ENCODE results near the gene COPG1.

The COPG1 gene

GRCh38 chr3:129313665-129314385 lies 64.4 kb downstream of the COPG1 start:
- in situ Hi-C loops (cut with MboI; ENCODE audit: low sequenced_read_pairs) = no loop called here

DNA sequence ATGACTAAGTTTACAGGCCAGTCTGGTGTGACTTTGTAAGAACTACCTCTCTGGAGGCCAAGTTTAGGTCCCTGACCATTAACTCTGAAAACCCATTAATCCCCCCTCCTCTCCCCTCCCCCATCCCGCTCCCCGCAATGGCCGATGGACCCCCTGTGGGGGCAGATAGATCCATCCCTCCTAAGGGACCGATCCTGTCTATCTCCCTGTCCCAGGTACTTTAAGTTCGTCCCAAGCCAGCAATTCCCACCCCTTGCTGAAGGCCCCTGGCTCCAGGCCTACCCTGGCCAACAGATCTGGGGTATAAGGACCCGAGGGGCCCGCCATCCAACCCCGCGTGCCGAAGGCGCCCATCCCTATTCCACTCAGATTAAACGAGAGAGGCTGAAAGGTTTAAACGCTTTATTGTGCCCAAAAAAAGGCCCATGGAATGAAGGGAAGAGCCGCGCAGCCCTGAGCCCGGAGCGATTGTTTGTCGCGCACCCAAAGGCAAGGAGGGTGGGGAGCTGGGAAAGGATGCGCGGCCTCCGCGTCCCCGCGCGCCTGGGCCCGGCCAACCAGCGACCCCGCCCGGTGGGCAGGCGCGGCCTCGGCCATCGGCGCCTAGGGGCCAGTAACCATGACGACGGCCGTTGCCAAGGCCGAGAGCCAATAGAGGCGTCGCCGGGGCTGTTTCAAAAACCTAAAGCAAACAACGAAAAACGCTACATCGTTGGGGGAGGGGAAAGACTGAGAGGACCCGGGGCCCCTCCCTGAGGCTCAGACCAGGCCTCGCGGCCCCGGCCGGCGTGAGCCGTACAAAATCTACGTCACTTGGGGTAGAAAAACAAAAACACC lies 65.2 kb downstream of the COPG1 start:
- in situ Hi-C loops (cut with MboI; ENCODE audit: low sequenced_read_pairs) = no loop called here

DNA sequence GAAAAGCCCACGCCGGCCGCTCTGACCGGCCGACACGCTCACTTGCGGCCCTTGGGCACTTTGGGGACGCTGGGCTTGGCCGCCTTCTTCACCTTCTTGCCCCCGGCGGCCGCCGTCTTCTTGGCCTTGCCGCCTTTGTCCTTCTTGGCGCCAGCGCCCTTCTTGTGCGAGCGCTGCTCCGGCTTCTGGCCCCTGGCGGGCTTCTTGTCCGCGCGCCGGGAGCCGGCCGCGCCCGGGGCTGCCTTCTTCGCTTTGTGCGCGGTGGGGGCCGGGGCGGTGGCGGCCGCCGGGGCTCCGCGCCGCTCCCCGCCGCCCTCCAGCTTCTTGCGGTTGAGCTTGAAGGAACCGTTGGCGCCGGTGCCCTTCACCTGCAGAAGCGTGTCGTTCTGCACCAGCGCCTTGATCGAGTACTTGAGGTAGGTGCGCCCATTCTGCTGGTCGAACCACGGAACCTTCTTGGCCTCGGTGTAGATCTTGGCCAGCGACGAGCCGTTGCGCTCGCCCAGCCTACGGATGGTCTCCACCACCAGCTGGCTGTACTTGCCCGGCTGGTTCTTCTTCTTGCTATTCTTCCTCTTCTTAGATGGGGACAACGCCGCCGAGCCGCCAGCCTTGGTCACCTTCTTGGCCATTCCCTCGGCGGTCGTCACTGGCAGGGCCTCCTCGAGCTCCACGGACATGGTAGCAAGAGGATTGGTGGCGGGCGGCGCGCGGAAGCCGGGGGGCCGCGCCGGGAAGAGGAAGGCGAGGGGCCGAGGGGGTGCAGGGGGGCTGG lies 66.0 kb downstream of the COPG1 start:
- in situ Hi-C loops (cut with MboI; ENCODE audit: low sequenced_read_pairs) = no loop called here

DNA sequence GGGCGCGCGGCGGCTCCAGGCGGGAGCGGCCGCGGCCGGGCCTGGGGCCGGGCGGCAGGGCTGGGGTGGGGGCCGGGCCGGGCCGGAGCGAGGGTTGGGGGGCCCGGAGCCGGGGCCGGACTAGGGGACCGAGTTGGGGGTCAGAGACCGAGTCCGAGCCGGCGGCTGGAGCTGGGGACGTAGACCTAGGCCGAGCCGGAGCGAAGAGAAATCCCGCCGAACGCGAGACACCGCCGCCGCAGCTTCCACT lies 66.5 kb downstream of the COPG1 start:
- in situ Hi-C loops (cut with MboI; ENCODE audit: low sequenced_read_pairs) = no loop called here

DNA sequence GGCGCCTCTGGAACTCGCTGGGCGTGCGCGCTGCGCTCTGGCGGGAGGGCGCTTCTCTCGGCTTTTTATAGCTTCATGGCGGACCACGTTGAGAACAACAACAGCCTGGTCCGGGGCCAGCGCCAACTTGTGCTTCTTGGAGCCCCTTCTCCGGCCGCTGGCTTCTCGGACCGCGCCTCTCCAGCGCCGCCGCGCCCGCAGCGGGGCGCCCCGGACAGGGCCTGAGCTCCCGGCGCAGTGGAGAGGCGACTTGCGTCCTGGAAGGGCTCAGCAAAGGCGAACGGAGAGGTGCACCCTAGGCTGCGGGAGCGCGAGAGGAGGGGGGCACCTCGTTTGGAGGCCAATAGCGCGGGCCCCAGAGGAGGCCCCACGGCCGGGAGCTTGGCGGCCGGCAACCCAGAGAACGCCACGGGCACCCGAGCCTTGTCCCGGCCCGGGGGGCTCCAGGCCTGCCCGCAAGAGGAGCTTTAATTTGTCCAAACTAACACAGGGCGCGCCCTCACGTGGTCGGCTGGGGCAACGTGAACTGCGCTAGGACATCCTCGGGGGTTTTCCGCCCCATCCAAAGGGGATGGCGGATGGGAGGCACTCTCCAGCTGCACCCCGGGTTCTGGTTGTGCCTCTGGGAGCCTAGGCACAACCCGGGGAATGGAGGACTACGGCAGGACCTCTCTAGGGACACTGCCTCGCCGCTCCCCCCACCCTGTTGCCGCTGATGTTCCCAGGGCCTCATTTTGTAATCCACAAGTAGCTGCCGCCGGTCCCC lies 67.0 kb downstream of the COPG1 start:
- in situ Hi-C loops (cut with MboI; ENCODE audit: low sequenced_read_pairs) = no loop called here

DNA sequence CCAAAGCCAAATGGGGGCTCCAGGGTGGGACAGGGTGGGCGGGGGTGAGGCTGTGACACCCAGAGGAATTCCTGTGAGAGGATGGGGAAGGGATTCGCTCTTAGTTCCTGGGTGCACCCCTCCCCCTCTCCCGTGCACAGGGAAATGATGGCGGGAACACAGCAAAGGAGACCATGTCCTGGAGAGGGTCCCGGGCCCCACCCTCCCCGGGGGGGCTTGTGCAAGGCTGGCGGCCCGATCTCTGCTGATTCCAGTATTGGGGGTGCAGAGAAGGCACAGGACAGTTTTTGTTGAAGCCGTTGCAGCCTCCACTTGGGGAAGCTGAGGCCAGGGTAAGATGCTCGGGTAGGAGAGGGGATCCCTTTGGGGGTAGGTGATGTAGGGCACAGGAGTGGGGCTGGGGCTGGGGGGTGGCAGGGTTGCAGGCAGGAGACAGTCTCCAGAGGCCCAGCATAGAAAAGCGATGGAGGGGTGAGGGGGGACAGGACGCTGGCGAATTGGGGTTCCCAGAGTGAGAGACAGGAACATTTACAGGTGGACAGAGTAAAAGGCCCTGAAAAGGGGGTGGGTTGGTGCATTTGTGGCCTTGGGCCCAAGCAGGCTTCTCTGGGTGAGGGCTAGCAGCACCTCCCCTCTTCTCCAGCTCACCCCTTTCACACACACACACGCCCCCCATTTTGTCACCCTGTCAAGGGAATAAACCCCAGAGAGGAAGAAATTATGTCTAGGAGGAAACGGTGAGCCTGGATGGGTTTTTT lies 67.8 kb downstream of the COPG1 start:
- in situ Hi-C loops (cut with MboI; ENCODE audit: low sequenced_read_pairs) = no loop called here

GRCh38 chr3:129317848-129318247 lies 68.4 kb downstream of the COPG1 start:
- in situ Hi-C loops (cut with MboI; ENCODE audit: low sequenced_read_pairs) = no loop called here

GRCh38 chr3:129318921-129319320 lies 69.5 kb downstream of the COPG1 start:
- in situ Hi-C loops (cut with MboI; ENCODE audit: low sequenced_read_pairs) = no loop called here

DNA sequence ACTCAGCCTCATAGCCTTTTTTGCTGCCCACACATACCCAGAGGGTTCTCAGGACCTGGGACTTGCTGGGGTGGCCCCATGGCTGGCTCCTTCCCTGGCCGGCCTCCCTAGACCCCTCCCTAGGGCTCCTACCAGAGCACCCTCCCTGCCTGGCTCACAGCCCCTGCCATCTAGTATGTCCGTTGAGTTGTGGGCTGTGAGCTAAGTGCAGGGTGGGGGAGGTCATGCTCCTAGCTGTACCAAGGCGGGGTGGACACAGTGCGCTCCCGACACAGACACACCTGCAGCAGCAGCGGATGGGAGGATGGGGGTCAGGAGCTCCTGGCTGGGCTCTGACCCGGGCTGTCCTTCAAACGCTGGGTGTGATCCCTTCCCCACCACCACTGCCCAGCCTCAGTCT lies 70.9 kb downstream of the COPG1 start:
- in situ Hi-C loops (cut with MboI; ENCODE audit: low sequenced_read_pairs) = no loop called here

DNA sequence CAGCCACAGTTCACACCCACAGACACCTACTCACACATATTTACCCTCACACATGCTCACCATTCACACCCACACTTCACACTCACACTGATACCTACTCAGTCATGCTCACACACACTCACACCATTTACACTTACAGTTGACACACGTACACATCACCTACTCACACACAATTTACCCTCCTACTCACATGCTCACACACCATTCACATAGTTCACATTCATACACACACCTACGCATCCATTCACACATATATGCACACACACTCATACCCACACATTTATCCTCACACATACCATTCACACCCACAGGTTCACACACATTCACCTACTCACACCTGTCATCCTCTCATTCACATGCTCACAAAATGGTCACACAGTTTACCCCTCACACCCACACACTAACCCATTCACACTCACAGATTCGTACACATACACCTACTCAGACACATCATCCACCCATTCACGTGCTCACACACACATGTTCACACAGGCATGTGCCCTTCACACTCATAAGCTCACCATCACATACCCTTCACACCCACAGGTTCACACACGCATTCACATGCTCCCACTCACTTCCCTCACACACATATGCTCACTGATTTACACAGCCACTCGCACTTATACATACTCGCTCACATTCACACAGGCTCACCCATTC lies 71.5 kb downstream of the COPG1 start:
- in situ Hi-C loops (cut with MboI; ENCODE audit: low sequenced_read_pairs) = no loop called here

DNA sequence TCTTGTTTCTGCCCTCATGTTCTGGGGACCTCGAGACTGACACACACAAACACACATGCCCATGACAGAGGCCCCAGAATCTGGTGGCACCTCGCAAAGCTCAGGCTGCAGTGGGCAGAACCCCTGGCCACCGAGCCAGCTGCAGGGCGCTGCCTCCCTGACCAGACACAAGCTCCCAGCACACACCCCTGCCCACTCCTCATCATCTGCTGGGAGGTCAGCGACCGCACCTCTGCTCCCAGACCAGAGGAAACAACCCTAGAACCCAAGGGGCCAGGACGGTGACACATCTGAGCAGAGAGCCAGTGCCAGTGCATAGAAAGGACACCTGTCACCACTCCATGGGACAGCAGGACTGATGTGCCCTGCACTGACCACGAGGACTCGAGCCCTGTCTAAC lies 72.5 kb downstream of the COPG1 start:
- in situ Hi-C loops (cut with MboI; ENCODE audit: low sequenced_read_pairs) = no loop called here

DNA sequence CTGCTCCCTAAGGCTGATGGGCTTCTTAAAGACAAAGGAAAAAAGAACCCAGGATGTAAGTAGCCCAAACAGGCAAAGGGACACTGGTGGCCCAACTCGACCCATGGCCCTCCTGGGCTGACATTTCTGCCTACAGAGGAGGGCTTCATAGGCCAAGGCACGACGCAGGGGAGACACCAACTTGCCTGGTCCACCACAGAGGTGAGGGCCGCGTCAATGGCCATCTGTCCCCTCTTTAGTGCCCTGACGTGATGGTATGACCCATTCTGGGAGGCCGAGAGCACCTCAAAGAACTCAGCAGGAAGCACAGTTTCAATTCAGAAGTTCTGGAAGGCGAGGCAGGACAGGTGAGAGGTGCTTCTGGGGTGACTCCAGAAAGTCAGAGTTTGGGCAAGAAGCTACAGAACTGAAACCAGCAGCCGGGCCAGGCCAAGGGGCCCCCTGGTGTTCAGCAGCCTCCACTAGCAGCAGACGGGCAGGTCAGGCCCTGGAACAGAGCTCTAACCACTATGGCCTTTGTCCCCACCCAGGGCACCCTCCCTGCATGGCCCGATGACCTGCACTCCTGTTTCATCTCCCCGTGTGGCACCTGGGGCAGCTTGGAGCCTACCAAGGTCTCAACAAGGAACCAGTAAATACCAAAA lies 74.4 kb downstream of the COPG1 start:
- in situ Hi-C loops (cut with MboI; ENCODE audit: low sequenced_read_pairs) = no loop called here

- in situ Hi-C loops (cut with MboI; ENCODE audit: low sequenced_read_pairs) = no loop called here
These were observed 75.4 kb downstream of the COPG1 start for GRCh38 chr3:129324855-129325254.

DNA sequence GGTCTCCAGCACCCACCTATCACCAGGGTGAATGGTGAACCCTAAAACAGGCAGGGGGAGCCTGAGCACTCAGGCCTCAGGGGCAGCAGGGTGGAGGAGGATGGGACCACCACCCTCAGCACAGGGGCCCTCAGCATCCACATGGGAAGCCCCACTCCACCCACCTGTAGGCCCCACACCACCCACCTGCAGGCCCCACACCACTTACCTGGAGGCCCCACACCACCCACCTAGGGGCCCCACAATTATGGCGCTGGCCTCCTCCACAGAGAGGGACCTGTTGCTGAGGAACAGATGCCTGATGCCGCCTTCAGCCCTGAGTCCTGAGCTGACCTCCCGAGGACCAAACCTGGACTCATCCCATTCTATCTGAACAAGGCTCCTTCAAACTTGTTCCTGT lies 76.0 kb downstream of the COPG1 start:
- in situ Hi-C loops (cut with MboI; ENCODE audit: low sequenced_read_pairs) = no loop called here

GRCh38 chr3:129326138-129326537 lies 76.7 kb downstream of the COPG1 start:
- in situ Hi-C loops (cut with MboI; ENCODE audit: low sequenced_read_pairs) = no loop called here

GRCh38 chr3:129326595-129326994 lies 77.2 kb downstream of the COPG1 start:
- in situ Hi-C loops (cut with MboI; ENCODE audit: low sequenced_read_pairs) = no loop called here

All from HL-60/S4 treated with retinoic acid at 250 ng/mL for 4 days and 3 days (cell line).